ENCODE results near the gene MMP23B. TPM values are rescaled to one million over a fixed set of nuclear protein-coding genes. Genes with fewer than 3 reads are reported as not detected.
"Not testable (repeated sequence)": the region's sequence is repeated elsewhere in the genome, so short reads cannot be mapped to it uniquely, and the experiment has no call there.

Gene MMP23B
- total RNA-seq, 4 donors from 2014 or later = 0.62 TPM; not detected in 3

DNA sequence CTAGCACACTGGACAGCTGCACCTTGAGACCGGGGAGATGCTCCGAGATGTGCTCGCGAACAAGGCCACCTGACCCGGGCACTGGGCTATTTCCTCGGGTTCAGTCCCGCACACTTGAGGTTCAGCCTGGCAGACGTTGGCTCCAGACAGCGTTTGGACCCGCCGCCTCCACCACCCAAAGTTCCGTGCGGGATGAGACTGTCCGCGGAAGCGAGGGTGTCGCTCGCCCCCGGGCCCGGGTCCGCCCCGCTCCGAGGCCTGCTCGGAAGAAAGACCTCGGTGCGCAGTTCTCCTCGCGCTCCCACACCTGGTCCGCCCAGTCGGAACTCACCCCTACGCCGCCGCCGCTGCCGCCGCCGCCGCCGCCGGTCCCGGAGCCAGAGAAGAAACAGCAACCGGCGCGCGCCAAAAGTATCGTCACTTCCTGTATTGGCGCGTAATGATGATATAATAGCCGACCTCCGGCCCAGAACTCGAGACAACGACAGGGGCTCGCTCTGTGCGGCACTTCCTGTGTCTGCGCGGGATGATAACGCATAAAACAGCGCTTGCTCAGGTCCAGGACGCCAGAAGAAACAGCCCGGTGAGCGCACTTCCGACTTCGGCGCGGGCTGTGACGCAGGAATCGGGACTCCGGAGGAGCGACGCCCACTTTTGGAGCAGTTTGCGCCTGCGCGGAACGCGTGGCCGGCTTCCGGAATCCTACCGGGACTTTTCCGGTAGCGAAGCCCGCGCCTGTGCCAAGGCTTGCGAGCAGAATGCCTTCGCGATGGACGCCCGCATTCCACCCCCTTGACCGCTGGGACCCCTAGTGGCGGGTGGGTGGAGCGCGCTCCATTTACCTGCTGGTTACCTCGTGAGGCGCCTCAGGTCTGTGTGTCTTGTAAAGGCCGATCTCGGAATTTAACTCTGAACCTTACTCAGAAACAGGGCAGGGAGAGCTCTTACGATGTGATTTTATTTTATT is 26.9 kb downstream of the MMP23B start, which contains the start of gene CDK11B:
CDK11B (minus strand) TSS at position 422 of the 967 bp plus-strand sequence. CDS start 1,519 bp downstream, outside the sequence.
- H3K27me3 ChIP-seq; H3K9me3 ChIP-seq; in situ Hi-C loops (cut with MboI; ENCODE audit: low sequenced_read_pairs in 4 of 4): not testable (repeated sequence)
- H3K36me3 ChIP-seq = peaks cover 0 to 33% of the 10 kb centered on the region in 2 donors
- peaks cover 21 to 31% of the 10 kb centered on the region in 2 donors for H3K4me1 ChIP-seq
- intact Hi-C loops (cut with DNase I; ENCODE audit: low total_unique reads) = loop anchor here (2.0 kb wide), 1 partner anchor 44 kb away; the partner anchor contains the start of gene MIB2
- peak within 1 kb of the TSS; percentile 65 to 85 (median 76) for H3K4me3 ChIP-seq
- DNase-seq (peak; percentile 88 to 96), ATAC-seq (peak; percentile 79 to 81)
- TF ChIP-seq, protein P1, sequence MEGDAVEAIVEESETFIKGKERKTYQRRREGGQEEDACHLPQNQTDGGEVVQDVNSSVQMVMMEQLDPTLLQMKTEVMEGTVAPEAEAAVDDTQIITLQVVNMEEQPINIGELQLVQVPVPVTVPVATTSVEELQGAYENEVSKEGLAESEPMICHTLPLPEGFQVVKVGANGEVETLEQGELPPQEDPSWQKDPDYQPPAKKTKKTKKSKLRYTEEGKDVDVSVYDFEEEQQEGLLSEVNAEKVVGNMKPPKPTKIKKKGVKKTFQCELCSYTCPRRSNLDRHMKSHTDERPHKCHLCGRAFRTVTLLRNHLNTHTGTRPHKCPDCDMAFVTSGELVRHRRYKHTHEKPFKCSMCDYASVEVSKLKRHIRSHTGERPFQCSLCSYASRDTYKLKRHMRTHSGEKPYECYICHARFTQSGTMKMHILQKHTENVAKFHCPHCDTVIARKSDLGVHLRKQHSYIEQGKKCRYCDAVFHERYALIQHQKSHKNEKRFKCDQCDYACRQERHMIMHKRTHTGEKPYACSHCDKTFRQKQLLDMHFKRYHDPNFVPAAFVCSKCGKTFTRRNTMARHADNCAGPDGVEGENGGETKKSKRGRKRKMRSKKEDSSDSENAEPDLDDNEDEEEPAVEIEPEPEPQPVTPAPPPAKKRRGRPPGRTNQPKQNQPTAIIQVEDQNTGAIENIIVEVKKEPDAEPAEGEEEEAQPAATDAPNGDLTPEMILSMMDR (IDR thresholded peaks at IDR 0.05 in 4 of 5, conservative IDR thresholded peaks at IDR 0.05 in 1 of 5) = peak in 4 of 5 experiments; percentile 30 to 71 (median 53)
- peak; percentile 60 to 65 for TF ChIP-seq POLR2A (IDR thresholded peaks at IDR 0.05)
- H3K27ac ChIP-seq = peak within 1 kb of the TSS; percentile 86 to 99 (median 96)

DNA sequence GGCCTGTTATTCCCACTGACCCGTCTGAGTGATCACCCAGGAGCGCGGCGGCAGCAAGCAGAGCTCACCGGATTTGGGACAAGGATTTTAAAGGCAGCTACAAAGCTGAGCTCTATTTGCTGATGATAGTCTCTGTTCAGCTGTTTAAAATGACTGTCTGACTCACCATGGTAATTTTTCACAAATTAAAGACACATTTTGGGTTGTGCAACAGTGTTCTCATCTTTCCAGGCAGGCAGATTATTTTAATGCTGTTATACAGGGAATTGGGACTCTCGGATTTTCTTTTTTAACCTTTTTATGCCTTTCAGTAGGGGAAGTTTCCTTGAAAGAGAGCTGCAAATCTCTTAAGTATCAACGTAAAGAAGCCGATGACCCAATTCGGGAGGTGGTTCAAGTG is 30.4 kb downstream of the MMP23B start:
- intact Hi-C loops (cut with DNase I; ENCODE audit: low total_unique reads); DNase-seq; H3K27me3 ChIP-seq; H3K4me3 ChIP-seq; in situ Hi-C loops (cut with MboI; ENCODE audit: low sequenced_read_pairs in 4 of 4); H3K9me3 ChIP-seq: not testable (repeated sequence)
- ATAC-seq = peak in 1 of 2 donors; percentile 20
- peaks cover 8 to 15% of the 10 kb centered on the region in 2 donors for H3K4me1 ChIP-seq
- H3K27ac ChIP-seq = peak overlapping the region in 3 of 4 donors; percentile 69 to 82 (median 79)
- H3K36me3 ChIP-seq = peaks cover 0 to 24% of the 10 kb centered on the region in 2 donors

DNA sequence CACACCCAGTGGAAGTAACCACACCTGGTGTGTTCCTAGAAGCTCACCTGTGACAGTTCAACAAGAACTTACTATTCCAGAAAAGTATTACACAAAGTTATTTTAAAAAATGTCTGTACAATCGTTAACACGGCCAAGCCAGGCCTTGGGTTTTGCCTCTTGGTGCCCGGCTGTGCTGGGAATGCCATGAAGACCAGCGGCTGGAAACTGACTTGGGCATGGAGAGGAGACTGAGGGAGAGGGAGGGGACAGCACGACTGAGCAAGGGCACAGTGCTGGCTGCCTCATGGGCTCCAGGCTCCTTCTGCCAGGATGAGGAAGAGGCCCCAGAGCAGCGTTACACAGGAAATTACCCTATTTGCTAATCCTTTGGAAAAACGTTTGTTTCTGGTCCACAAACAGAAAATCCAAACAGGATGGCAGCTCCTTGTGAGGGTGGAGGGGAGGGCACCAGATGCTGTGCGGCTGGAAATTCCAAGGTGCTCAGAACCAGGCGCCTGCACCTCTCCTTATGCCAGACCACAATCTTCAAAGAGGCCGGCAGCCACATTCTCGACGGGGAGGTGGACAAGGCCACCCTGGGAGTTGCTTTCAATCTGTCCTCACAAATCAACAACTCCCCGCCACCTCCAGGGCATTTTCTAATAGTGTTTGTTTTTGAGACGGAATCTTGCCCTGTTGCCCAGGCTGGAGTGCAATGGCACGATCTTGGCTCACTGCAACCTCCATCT is 31.0 kb downstream of the MMP23B start:
- H3K27ac ChIP-seq = peak overlapping the region in 3 of 4 donors; percentile 69 to 82 (median 79)
- intact Hi-C loops (cut with DNase I; ENCODE audit: low total_unique reads); H3K27me3 ChIP-seq; in situ Hi-C loops (cut with MboI; ENCODE audit: low sequenced_read_pairs in 4 of 4); ATAC-seq; DNase-seq; H3K9me3 ChIP-seq; H3K4me3 ChIP-seq: not testable (repeated sequence)
- peaks cover 8 to 12% of the 10 kb centered on the region in 2 donors for H3K4me1 ChIP-seq
- H3K36me3 ChIP-seq = peaks cover 0 to 29% of the 10 kb centered on the region in 2 donors

DNA sequence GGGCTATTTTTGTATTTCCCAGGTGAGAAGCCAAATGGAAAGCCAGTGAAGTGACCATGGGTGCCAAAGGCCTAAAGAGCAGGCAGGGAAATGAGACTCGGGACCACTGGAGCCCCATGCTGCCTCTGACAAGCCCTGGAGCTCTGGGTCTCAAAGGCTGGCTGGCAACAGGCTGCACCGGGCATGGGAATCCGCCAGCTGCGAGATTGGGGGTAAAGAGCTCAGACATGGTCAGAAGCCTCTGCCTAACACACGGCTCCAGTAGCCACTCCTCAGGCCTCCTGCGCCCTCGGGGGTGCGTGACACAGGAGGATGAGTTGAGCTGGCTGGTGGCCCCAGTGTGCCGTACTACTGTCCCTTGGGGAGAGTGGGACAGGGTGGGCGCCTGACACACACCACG is 32.3 kb downstream of the MMP23B start:
- in situ Hi-C loops (cut with MboI; ENCODE audit: low sequenced_read_pairs in 4 of 4); H3K27ac ChIP-seq; DNase-seq; ATAC-seq; H3K4me3 ChIP-seq; intact Hi-C loops (cut with DNase I; ENCODE audit: low total_unique reads); H3K27me3 ChIP-seq; H3K9me3 ChIP-seq: not testable (repeated sequence)
- Histone ChIP-seq H3K36me3 (peaks cover 0 to 40% of the 10 kb centered on the region in 2 donors), H3K4me1 (peaks cover 8 to 12% of the 10 kb centered on the region in 2 donors)

DNA sequence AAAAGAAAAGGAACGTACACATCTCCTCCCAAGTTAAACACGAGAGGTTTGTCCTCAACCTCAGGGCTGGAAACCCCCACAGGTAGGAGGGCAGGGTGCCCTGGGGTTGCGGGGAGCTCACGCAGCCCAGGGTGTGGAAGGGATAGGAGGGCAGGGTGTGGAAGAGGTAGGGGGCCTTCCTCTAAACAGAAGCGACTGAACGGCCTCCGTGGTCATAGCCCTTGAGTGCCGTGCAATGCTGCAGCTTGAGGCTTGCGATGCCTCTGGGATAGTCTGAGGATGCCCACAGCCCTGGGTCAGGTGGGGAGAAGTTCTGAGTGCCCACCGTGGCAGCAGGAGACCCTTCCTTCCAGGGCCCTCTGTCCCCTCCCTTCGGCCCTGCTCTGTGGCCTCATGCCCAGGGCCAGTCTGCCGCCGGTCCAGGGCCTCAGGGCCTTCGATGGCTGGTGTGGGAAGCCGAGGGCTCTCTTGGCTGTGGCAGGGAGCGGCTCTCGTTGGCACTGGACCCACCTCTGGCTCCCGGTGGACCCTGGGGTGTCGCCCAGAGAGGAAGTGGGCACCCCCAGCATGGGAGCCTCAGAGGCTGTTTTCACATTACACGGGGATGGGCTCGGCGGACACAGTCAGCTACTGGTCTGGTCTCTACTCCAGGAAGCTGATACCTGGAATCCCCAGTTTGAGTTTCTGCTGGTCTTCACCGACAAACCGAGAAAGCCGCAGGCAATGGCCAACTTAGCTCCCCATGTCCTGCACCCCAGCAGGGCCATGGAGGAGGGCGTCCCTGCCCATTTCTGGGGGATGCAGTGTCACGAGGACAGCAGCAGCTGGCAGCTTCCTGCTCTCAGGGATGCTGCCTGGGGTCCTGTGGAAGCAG is 33.2 kb downstream of the MMP23B start:
- peaks cover 0 to 48% of the 10 kb centered on the region in 2 donors for H3K36me3 ChIP-seq
- ATAC-seq = no peak

More for the DNA sequence above, 33.2 kb downstream of the MMP23B start:
- no peaks in the 10 kb centered on the region for H3K9me3 ChIP-seq
- no peaks in the 10 kb centered on the region for H3K27me3 ChIP-seq
- intact Hi-C loops (cut with DNase I; ENCODE audit: low total_unique reads) = no loop called here
- in situ Hi-C loops (cut with MboI; ENCODE audit: low sequenced_read_pairs in 4 of 4) = no loop called here
- DNase-seq = no peak
- TF ChIP-seq POLR2A (IDR thresholded peaks at IDR 0.05) = no peak
- TF ChIP-seq, protein P1 (IDR thresholded peaks at IDR 0.05 in 4 of 5, conservative IDR thresholded peaks at IDR 0.05 in 1 of 5) = no peak
- H3K27ac ChIP-seq = no peak overlapping the region
- H3K4me1 ChIP-seq = peaks cover 8 to 12% of the 10 kb centered on the region in 2 donors
- no peak overlapping the region for H3K4me3 ChIP-seq

Data from gastrocnemius medialis (tissue), 4 donors.